GM21360 (cell line): Measurements from ENCODE around the gene RMDN2.
A peak's percentile ranks its signal among the peaks of the same experiment; 100 is the strongest.
"Not testable (repeated sequence)": the region's sequence is repeated elsewhere in the genome, so short reads cannot be mapped to it uniquely, and the experiment has no call there.

Source experiments
- ATAC-seq: cut with Tn5 transposase; IDR thresholded peaks from one replicate; pipeline ENCODE4 v1.9.1; 2021; ENCODE audit warnings: mild to moderate bottlenecking, moderate library complexity; ENCODE audit not compliant: unreplicated experiment

RMDN2 gene

DNA sequence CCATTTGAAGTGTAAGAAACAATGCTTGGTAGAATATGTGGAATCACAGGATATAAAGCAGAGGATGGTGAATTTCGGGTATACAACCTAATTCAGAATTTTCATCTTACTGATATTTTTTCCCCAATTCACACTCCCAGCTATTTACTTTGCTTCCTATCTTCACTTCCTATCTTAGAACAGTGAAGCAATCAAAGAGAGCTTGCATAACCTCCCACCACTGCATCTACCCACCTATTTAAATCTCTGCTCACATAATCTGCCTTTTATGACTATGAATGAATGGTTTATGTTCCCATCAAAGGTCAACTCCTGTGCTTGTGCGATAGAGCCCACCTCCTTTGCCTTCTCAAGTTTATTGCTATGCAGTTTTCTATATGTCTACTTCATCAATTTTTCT, 3.3 kb downstream of the RMDN2 start:
- ATAC-seq, result no peak

DNA sequence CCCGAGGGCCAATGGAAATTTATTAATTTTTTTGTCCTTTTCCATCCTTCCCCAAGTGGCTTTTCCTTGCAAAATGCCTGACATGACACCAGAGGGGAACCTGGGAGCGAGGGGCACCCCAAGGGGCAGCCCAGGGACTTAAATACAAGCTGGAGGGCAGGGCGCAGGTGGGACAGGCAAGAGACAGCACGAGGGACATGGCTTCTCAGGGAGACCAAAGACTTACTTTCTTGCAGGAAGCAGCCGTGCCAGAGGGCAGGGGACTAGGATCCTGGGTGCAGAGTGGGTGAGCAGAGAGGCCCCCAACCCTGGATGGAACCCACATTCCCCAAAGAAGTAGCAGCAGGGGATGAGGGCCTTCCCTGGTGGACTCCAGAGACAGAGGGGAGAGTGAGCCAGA, 5.3 kb downstream of the RMDN2 start:
- not testable (repeated sequence) for ATAC-seq

DNA sequence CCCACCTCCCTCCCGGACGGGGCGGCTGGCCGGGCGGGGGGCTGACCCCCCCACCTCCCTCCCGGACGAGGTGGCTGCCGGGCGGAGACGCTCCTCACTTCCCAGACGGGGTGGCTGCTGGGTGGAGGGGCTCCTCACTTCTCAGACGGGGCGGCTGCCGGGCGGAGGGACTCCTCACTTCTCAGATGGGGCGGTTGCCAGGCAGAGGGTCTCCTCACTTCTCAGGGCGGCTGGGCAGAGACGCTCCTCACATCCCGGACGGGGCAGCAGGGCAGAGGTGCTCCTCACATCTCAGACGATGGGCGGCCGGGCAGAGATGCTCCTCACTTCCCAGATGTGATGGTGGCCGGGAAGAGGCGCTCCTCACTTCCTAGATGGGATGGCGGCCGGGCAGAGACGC, 7.8 kb downstream of the RMDN2 start:
- not testable (repeated sequence) for ATAC-seq

DNA sequence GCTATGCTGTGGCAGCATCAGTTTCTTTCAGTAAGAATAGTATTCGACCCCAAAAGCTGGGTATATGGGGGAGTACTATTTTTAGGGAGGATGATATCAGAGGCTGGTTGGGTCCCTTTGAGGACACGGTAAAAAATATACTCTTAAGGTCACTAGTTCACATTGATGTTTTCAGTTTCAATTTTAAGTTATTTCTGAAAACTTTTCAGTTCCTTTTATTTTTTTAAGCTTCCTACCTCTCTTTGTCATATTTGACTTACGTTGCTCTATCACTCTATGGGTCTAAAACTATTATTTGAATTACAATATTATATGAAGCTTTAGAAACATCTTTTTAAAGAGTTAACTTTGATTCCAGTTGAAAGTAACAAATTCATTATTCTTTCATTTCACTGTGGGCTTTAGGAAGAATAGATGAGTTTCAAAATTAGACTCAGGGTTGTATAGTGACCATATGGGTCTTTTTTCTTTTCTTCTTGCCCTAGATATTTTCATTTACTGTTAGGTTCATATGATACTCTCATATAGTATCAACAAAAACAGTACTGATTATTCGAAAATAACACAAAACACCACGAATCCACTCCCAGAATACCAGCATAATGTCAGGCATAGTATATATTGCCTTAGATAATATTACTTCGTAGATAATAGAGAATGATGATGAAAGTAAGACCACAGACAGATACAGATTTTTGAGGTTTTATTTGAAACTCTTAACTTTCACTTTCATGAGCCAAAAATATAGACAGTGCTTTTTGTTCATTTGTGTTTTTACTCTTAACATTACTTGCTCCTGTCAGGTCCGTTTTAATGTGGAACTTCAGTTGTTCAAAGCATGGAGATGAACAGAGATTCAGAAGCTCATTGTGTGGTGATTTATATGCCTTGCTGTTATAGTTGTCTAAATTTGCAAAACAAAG, 9.8 kb downstream of the RMDN2 start:
- ATAC-seq, result peak; percentile 80

- not testable (repeated sequence) for ATAC-seq
Observed at GRCh38 chr2:37937568-37937967, 12.5 kb downstream of the RMDN2 start.

GRCh38 chr2:37941267-37941666, 16.2 kb downstream of the RMDN2 start:
- not testable (repeated sequence) for ATAC-seq

DNA sequence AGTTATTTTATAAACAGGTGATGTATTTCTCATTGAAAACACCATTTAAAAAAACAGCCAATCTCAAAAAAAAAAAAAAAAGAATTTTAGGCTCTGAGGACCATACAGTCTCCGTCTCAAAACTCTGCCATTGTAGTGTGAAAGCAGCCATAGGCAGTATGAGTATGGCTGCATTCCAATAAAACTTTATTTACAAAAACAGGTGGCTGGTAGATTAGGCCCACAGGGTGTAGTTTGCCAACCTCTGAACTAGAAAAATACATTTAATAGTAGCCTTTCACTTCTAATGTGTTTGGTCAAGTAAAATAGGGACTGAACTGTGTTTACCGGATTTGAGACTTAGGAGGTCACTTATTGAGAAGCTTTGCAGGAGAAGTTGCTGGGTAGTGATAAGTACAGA, 19.2 kb downstream of the RMDN2 start:
- no peak for ATAC-seq

DNA sequence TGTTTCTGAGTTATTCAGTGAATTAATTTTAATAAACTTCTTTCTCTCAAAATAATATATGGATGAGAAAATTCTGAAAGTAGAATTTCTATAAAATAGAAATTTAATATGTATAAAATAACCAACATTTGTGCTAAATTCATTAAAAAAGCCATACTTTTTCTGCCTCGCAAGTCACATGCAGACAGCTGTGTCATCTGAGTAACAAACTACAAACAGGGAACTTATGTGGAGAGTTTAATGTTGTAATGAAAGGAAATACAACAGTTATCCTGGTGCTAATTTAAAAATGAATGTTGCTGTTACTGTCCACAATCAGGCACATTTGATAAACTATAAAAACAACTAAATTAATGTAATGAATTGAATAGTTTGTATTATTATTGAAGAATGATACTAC, 22.2 kb downstream of the RMDN2 start:
- ATAC-seq, result no peak

DNA sequence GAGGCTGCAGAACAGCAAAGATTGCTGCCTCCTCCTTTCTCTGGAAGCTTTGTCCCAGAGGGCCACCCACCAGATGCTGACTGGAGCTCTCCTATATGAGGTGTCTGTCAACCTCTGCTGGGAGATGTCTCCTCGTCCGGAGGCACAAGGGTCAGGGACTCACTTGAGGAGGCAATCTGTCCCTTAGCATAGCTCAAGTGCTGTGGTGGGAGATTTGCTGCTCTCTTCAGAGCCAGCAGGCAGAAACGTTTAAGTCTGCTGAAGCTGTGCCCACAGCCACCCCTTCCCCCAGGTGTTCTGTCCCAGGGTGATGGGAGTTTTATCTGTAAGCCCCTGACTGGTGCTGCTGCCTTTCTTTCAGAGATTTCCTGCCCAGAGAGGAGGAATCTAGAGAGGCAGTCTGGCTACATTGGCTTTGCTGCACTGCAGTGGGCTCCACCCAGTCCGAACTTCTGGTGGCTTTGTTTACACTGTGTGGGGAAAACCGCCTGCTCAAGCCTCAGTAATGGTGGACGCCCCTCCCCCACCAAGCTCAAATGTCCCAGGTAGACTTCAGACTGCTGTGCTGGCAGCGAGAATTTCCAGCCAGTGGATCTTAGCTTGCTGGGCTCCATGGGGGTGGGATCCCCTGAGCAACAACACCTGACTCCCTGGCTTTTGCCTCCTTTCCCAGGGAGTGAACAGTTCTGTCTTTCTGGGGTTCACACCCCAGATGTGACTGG, 37.1 kb downstream of the RMDN2 start:
- ATAC-seq, result not testable (repeated sequence)

DNA sequence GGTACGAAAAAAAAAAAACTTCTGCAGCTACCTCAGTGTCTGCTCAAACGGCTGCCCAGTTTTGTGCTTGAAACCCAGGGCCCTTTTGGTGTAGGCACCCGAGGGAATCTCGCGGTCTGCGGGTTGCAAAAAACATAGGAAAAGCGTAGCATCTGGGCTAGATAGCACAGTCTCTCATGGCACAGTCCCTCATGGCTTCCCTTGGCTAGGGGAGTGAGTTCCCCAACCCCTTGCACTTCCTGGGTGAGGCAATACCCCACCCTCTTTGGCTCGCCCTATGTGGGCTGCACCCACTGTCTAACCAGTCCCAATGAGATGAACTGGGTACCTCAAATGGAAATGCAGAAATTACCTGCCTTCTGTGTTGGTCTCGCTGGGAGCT, 37.6 kb downstream of the RMDN2 start:
- ATAC-seq, result not testable (repeated sequence)

- not testable (repeated sequence) for ATAC-seq
Observed at GRCh38 chr2:37963901-37964300, 38.8 kb downstream of the RMDN2 start.

GRCh38 chr2:37966326-37966725, 41.2 kb downstream of the RMDN2 start:
- ATAC-seq, result no peak

DNA sequence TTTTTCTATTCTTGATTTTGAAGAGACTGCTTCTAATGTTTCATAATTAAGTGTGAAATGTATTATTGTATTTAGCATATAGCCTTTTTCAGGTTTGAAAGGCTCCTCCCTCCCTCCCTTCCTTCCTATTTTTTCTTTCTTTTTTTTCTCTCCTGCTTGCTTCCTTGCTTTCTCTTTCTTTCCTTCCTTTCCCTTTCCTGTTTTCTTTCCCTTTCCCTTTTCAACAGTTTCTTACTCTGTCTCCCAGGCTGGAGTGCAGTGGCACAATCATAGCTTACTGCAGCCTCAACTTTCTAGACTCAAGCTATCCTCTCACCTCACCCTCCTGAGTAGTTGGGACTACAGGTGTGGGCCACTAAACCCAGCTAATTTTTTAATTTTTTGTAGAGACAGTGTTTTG, 44.6 kb downstream of the RMDN2 start:
- no peak for ATAC-seq

DNA sequence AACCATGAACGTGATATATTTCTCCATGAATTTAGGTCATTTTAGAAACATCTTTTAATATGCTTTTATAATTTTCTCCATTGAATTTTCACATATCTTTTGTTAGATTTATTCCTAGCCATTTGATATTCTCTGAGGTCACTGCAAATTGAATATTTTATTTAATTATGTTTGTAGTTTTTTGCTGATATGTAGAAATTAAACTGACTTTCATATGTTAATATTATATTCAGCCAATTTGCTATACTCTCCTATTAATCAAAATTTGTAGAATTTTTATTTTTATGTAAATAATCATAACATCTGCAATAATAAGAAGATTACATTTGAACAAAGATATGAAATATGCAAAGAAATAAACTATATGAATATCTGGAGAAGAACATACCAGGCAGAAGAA, 46.9 kb downstream of the RMDN2 start:
- no peak for ATAC-seq

GRCh38 chr2:37973615-37974353, 48.7 kb downstream of the RMDN2 start:
- no peak for ATAC-seq

GRCh38 chr2:37975808-37976207, 50.7 kb downstream of the RMDN2 start:
- ATAC-seq, result no peak

DNA sequence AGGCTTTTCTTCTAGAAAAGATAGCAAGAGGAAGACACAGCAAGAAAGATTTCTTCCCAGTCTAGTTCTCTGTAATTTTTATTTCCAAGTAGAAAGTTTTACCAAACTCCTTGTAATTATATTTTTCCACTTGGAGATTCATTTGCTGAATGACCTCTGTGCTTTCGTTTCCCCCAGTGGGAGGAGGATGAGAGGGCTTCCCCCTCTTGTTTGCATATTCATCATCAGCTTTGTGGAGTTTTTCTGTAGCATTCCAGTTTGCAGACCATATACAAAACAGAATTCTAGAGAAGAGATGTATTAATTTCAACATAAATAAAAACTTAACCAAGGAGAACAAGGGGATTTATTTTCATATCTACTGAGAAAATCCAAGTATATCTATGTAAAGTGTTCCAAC, 51.3 kb downstream of the RMDN2 start:
- ATAC-seq, result no peak

DNA sequence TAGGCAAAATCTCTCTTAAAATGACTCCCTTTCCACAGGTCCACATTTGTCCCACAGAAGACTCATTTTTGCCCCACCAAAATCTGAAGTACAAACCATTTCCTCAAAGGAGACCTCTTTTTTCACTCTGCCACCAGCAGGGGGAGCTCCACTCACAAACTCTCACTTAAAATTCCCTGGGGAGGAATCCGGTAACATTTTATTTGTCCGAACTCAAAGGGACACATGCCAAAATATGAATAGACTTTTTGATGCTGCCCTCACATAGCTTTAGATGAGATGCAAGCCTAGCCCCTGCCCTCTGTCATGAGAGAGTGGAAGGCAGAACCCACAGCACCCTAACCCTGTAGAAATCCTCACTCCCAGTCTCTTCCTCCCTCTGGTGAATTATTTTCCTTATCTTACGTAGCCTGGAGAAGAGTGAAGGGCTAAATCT, 57.1 kb downstream of the RMDN2 start:
- no peak for ATAC-seq

- no peak for ATAC-seq
Observed at GRCh38 chr2:37982847-37983246, 57.8 kb downstream of the RMDN2 start.

DNA sequence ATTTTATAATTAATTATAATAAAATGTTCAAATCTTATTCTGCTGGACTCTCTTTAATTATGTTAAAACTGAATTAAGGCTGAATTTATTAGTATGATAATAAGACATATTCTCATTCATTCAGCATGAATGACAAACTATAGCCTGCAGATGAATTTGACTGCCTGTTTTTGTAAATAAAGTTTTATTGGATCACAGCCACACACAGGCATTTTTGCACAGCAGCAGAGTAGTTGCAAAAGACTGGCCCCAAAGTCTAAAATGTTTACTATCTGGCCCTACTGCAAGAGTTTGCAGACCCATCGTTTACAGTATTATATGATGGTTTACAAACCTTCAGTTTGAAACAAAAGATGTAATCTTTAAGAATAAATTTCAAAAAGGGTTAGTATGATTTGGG, 58.6 kb downstream of the RMDN2 start:
- no peak for ATAC-seq

GRCh38 chr2:37984176-37984575, 59.1 kb downstream of the RMDN2 start:
- ATAC-seq, result no peak
